GM10248 (cell line): ENCODE data around the gene CHD6.
A peak's percentile ranks its signal among the peaks of the same experiment; 100 is the strongest.

Source experiments
- CTCF ChIA-PET: fragments of 300-600 bp; sonication (Branson Sonifier 250); formaldehyde crosslinking; extraction: SDS; loops from one replicate; lab custom pipeline; 2021; ENCODE audit warnings: antibody characterized with exemption; lab: Yijun Ruan, JAX
- POLR2A ChIA-PET: fragments of 350-650 bp; sonication (Branson Sonifier 250); formaldehyde crosslinking; extraction: SDS; loops from one replicate; lab custom pipeline; 2020; ENCODE audit warnings: antibody characterized with exemption; lab: Yijun Ruan, JAX
- DNase-seq: peaks from one replicate; pipeline ENCODE4 v3.0.0; 2012; ENCODE audit errors: extremely low spot score
- CTCF ChIP-seq: IDR thresholded peaks from 2 replicates; pipeline ENCODE4 v1.5.1; 2012; ENCODE audit warnings: mild to moderate bottlenecking, low read depth; ENCODE audit errors: extremely low read depth, missing control alignments, control extremely low read depth

The CHD6 gene

GRCh38 chr20:41443691-41444090 lies 174.5 kb downstream of the CHD6 start:
- ChIA-PET CTCF (interaction anchor here (1.2 kb wide), 1 partner anchor 30 kb away, joined by 3 read pairs; no protein-coding TSS in a partner anchor), POLR2A (no interaction called here)

GRCh38 chr20:41440882-41441281 lies 177.3 kb downstream of the CHD6 start:
- TF ChIP-seq CTCF: no peak
- ChIA-PET POLR2A (interaction anchor here (0.6 kb wide), 1 partner anchor 217 kb away, joined by 4 read pairs; no protein-coding TSS in a partner anchor), CTCF (interaction anchor here (0.8 kb wide), 1 partner anchor 14 kb away, joined by 4 read pairs; no protein-coding TSS in a partner anchor)
- no peak for DNase-seq

More at GRCh38 chr20:41443691-41444090, 174.5 kb downstream of the CHD6 start:
- peak; percentile 39 for DNase-seq
- no peak for TF ChIP-seq CTCF

GRCh38 chr20:41437836-41438235 lies 180.3 kb downstream of the CHD6 start:
- CTCF ChIA-PET: interaction anchor here (0.9 to 2.4 kb wide), 3 partner anchors 8 to 17 kb away, joined by 3 to 6 read pairs (median 4); no protein-coding TSS in a partner anchor
- no peak for TF ChIP-seq CTCF
- POLR2A ChIA-PET: no interaction called here
- DNase-seq: no peak

GRCh38 chr20:41436679-41437078 lies 181.5 kb downstream of the CHD6 start:
- POLR2A ChIA-PET: no interaction called here
- CTCF ChIA-PET: no interaction called here
- no peak for DNase-seq

GRCh38 chr20:41433203-41433602 lies 185.0 kb downstream of the CHD6 start:
- POLR2A ChIA-PET: no interaction called here
- TF ChIP-seq CTCF: no peak

More at GRCh38 chr20:41436679-41437078, 181.5 kb downstream of the CHD6 start:
- no peak for TF ChIP-seq CTCF

GRCh38 chr20:41432746-41433145 lies 185.4 kb downstream of the CHD6 start:
- TF ChIP-seq CTCF: no peak
- peak; percentile 33 for DNase-seq
- POLR2A ChIA-PET: no interaction called here
- CTCF ChIA-PET: no interaction called here

More at GRCh38 chr20:41433203-41433602, 185.0 kb downstream of the CHD6 start:
- CTCF ChIA-PET: no interaction called here
- DNase-seq: no peak

GRCh38 chr20:41428285-41428684 lies 189.9 kb downstream of the CHD6 start:
- no peak for TF ChIP-seq CTCF
- ChIA-PET CTCF (interaction anchor here (1.0 to 2.8 kb wide), 5 partner anchors 9 to 334 kb away, joined by 3 to 13 read pairs (median 4); no protein-coding TSS in a partner anchor), POLR2A (no interaction called here)

More at GRCh38 chr20:41428285-41428684, 189.9 kb downstream of the CHD6 start:
- DNase-seq: no peak
